HG03060 (cell line): Measurements from ENCODE around the gene TMEM52B.
"Not testable (repeated sequence)": the region's sequence is repeated elsewhere in the genome, so short reads cannot be mapped to it uniquely, and the experiment has no call there.

Source experiments
- ATAC-seq: cut with Tn5 transposase; IDR thresholded peaks from one replicate; pipeline ENCODE4 v1.9.1; 2021; ENCODE audit warnings: low read depth, moderate number of reproducible peaks; ENCODE audit not compliant: unreplicated experiment

TMEM52B gene

GRCh38 chr12:10211101-10211939 is 32.5 kb downstream of the TMEM52B start:
- ATAC-seq, result no peak

- peak; percentile 59 for ATAC-seq
Measured at GRCh38 chr12:10211940-10212738, 33.3 kb downstream of the TMEM52B start.

GRCh38 chr12:10212739-10213131 is 33.9 kb downstream of the TMEM52B start, which contains the start of gene GABARAPL1:
GABARAPL1 (plus strand) TSS chr12:10212877; CDS start chr12:10213130, 253 bp downstream.
- ATAC-seq, result no peak

- no peak for ATAC-seq
Measured at GRCh38 chr12:10213168-10214135, 34.6 kb downstream of the TMEM52B start.

- no peak for ATAC-seq
Measured at GRCh38 chr12:10214136-10214894, 35.5 kb downstream of the TMEM52B start.

GRCh38 chr12:10214895-10215267 is 36.0 kb downstream of the TMEM52B start:
- ATAC-seq, result no peak

GRCh38 chr12:10215436-10215835 is 36.6 kb downstream of the TMEM52B start:
- ATAC-seq, result no peak

GRCh38 chr12:10215946-10216345 is 37.1 kb downstream of the TMEM52B start:
- ATAC-seq, result not testable (repeated sequence)

- no peak for ATAC-seq
Measured at GRCh38 chr12:10218021-10218420, 39.2 kb downstream of the TMEM52B start.

- ATAC-seq, result no peak
Measured at GRCh38 chr12:10220398-10221077, 41.7 kb downstream of the TMEM52B start.

- no peak for ATAC-seq
Measured at GRCh38 chr12:10221846-10222245, 43.0 kb downstream of the TMEM52B start.

GRCh38 chr12:10223208-10223607 is 44.4 kb downstream of the TMEM52B start:
- ATAC-seq, result no peak

GRCh38 chr12:10225426-10225825 is 46.6 kb downstream of the TMEM52B start:
- ATAC-seq, result not testable (repeated sequence)

- ATAC-seq, result no peak
Measured at GRCh38 chr12:10226086-10226485, 47.3 kb downstream of the TMEM52B start.

- no peak for ATAC-seq
Measured at GRCh38 chr12:10226731-10227130, 47.9 kb downstream of the TMEM52B start.

- ATAC-seq, result no peak
Measured at GRCh38 chr12:10227648-10228047, 48.8 kb downstream of the TMEM52B start.

- ATAC-seq, result no peak
Measured at GRCh38 chr12:10234562-10234961, 55.7 kb downstream of the TMEM52B start.

GRCh38 chr12:10235761-10236631 is 57.2 kb downstream of the TMEM52B start:
- ATAC-seq, result no peak
